HAP-1 (cell line): ENCODE data around the gene HSPB7.
"Not testable (repeated sequence)": the region's sequence is repeated elsewhere in the genome, so short reads cannot be mapped to it uniquely, and the experiment has no call there.

Source experiments
- DNase-seq, 2 experiments: peaks; one replicate each; pipeline ENCODE4 v3.0.0-alpha.2; 2016 to 2020; ENCODE audit warnings: low spot score in 2 of 2
- H3K27me3 ChIP-seq: fragments of 250-450 bp; sonication (Bioruptor Pico); 2 replicates; pipeline ENCODE4 v1.5.1; 2020; ENCODE audit warnings: low read depth, mild to moderate bottlenecking, moderate library complexity
- H3K36me3 ChIP-seq: fragments of 250-450 bp; sonication (Bioruptor Pico); replicated peaks from 2 replicates; pipeline ENCODE4 v1.5.1; 2020; ENCODE audit warnings: mild to moderate bottlenecking
- H3K4me1 ChIP-seq: fragments of 250-450 bp; sonication (Bioruptor Pico); 2 replicates; pipeline ENCODE4 v1.5.1; 2020; ENCODE audit warnings: mild to moderate bottlenecking
- H3K4me3 ChIP-seq: fragments of 250-450 bp; sonication (Bioruptor Pico); 2 replicates; pipeline ENCODE4 v1.5.1; 2020; ENCODE audit warnings: mild to moderate bottlenecking, moderate library complexity
- H3K9me3 ChIP-seq: fragments of 250-450 bp; sonication (Bioruptor Pico); 2 replicates; pipeline ENCODE4 v1.5.1; 2020; ENCODE audit warnings: mild to moderate bottlenecking, moderate library complexity
- in situ Hi-C: fragments of 300-500 bp; cut with MboI; formaldehyde crosslinking; loops from 3 replicates; pipeline ENCODE4 v1.14.3; 2020; ENCODE audit warnings: low sequenced_read_pairs, inconsistent platforms, mixed read lengths

The HSPB7 gene

DNA sequence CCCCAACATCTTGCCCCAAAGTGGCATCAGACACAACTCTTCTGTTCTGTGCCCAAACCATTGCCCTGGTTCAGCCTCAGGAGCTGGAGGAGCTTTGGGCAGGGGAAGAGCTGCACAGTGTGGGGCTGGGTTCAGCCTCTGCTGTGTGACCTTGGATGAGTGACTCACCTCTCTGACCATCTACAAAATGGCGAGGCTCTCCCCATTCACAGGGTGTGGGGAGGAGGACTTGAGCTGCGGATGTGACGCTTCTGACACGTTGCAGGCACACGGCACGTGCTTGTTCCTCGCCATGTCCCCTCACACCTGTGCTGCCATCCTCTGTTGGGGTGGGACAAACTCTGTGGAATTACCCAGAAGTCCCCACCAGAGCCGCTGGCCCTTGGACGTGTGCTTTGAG is 24.8 kb upstream of the HSPB7 start:
- H3K4me1 ChIP-seq, DNase-seq, H3K36me3 ChIP-seq, in situ Hi-C loops, H3K4me3 ChIP-seq, H3K27me3 ChIP-seq, H3K9me3 ChIP-seq: not testable (repeated sequence)

DNA sequence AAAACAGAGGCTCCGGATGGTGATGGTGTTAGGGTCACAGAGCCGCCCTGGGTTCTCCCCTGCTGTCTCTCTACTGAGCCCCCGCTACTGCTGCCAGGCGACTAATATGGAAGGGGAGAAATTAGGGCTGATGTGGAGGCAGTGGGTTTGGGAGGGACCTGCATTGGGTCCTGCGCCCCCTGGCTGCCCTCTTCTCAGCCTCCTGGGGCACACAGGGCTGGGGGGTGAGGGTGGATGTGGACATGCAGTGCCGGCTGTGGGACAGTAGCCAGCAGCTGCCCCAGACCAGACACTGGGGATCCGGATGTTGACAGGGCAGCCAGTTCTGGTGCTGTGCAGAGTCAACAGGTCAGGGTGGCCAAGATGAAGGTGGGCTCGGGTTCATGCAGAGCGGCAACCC is 24.3 kb upstream of the HSPB7 start:
- no peaks in the 10 kb centered on the region for H3K9me3 ChIP-seq
- no peaks in the 10 kb centered on the region for H3K36me3 ChIP-seq
- H3K4me1 ChIP-seq = no peaks in the 10 kb centered on the region
- H3K4me3 ChIP-seq = no peak overlapping the region
- peak in 1 of 2 experiments; percentile 44 for DNase-seq
- H3K27me3 ChIP-seq = no peaks in the 10 kb centered on the region
- in situ Hi-C loops = no loop called here

DNA sequence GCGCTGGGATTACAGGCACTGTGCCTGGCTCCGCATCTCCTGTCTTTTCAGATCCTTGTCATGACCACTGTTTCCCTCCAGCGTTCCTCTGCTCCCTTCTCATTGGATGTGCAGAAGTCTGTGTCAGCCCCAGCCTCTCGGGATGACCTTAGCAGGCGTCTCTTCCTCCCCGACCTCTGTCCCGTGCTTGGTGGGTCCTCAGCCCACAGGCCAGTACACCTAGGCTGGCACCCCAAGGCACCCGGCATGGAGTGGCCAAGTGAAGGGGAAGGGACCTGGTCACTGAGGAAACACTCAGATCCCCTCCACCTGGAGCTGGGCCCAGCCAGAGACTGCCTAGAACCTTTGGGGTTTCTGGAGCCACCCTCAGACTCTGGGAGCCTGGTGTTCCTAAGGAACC is 23.4 kb upstream of the HSPB7 start:
- no peak for DNase-seq
- Histone ChIP-seq H3K27me3 (no peaks in the 10 kb centered on the region), H3K4me3 (no peak overlapping the region), H3K36me3 (no peaks in the 10 kb centered on the region), H3K4me1 (no peaks in the 10 kb centered on the region), H3K9me3 (no peaks in the 10 kb centered on the region)
- in situ Hi-C loops = no loop called here

DNA sequence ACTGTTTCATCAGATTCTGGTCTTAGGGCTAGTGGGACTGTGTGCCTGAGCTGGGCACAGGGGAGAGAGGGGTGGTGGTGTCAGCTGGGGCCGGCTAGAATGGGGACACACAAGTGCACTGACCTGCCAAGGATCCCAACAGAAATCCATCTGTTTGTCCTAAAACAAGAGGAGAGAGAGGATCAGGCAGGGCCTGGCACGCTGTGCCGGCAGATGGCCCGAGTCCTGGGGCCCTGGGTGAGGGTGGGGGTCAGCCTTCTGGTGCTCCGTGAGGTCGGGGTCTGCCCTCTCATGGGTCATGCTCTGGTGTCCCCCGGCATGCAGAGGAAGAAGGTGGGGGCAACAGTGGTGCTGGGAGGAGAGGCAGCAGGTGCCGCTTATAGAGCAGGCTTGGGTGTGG is 22.0 kb upstream of the HSPB7 start:
- not testable (repeated sequence) for H3K36me3 ChIP-seq, H3K27me3 ChIP-seq

DNA sequence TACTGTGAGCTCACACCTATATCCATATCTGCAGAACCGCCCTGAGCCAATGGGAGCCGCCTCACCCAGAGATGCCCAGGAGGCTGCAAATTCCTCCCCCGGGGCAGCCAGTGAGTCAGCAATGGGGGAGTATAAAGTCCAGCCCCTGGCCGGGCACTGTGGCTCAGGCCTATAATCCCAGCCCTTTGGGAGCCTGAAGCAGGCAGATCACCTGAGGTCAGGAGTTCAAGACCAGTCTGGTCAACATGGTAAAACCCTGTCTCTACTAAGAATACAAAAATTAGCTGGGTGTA is 20.7 kb upstream of the HSPB7 start:
- Histone ChIP-seq H3K4me1 (no peaks in the 10 kb centered on the region), H3K27me3 (no peaks in the 10 kb centered on the region), H3K36me3 (no peaks in the 10 kb centered on the region), H3K4me3 (no peak overlapping the region), H3K9me3 (no peaks in the 10 kb centered on the region)
- DNase-seq = no peak
- in situ Hi-C loops = no loop called here

More for the DNA sequence above, 22.0 kb upstream of the HSPB7 start:
- H3K9me3 ChIP-seq, H3K4me3 ChIP-seq, DNase-seq, H3K4me1 ChIP-seq, in situ Hi-C loops: not testable (repeated sequence)

DNA sequence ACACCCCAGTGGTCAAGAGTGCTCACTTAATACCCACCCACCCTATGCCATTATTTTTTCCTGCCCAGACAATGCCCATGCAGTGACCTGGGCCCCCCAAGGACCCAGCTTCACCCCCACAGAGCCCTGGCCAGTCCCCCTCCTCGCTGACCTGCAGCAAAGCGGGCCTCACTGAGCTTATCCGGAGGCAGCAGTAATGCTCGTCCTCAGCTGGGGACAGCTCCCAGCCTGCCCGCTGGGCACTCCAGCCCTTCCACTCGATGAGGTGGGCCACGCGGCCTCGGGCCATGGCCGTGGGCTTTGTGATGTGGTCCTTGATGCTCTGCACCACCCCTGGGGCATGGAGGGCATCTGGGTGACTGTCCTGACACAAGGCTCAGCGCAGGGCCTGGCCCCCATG is 18.6 kb upstream of the HSPB7 start:
- in situ Hi-C loops, DNase-seq, H3K36me3 ChIP-seq, H3K4me3 ChIP-seq, H3K9me3 ChIP-seq, H3K27me3 ChIP-seq, H3K4me1 ChIP-seq: not testable (repeated sequence)

DNA sequence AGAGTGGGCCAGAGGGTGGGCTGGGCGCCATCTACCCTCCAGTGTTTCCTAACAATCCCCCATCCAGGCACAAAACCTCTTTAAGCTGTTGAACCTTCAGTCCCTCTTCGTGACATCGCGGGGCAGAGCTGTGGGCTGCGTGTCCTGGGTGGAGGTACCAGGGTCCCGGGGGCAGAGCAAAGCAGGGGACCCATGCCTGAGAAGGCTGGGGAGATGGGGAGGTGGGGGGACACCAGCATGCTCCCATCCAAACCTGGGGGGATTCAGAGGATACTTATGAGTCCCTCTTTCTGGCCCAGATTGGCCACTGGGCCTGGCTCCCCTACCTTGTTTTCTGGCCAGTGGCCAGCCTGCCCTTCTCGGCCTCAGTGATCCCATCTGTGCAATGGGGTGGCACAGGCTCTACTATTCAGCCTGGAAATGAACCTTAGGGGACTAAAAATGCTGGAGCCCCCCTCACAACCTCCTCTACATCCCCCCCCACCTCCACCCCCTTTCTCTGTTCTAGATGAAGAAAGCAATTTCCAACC is 15.3 kb upstream of the HSPB7 start:
- H3K9me3 ChIP-seq, H3K27me3 ChIP-seq, H3K36me3 ChIP-seq, in situ Hi-C loops, H3K4me1 ChIP-seq, H3K4me3 ChIP-seq, DNase-seq: not testable (repeated sequence)

DNA sequence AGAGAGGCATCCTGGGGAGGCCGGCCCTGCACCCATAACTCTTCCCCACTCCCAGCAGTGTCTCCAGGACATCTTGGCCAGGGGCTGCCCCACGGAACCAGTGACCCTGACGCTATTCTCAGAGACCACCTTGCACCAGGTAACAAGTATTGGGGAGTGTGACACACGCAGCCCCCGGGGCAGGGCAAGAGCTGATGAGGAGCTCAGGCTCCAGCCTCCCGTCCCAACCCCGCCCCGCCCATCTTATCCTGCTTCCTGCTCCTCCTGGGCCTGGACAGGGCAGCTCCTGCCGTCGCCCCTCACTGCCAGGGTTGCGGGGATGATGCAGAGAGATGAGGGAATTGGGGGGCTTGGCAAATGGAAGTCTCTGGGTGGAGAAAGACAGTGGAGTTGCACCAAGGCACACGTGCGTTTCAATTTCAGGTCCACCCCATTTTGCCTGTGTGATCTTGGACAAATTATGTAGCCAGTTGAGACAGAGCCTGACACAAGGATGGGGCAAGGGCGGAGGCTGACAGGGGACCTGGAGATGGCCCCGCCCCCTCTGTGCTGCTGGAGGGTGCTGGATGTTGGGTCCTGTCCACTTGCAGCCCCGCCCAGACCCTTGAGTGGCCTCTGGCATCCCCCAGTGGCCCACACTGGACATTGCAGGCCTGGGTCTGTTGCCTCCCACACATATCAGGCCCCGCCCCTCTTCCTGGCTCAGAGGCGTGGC is 14.7 kb upstream of the HSPB7 start:
- Histone ChIP-seq H3K9me3 (no peaks in the 10 kb centered on the region), H3K36me3 (no peaks in the 10 kb centered on the region), H3K27me3 (no peaks in the 10 kb centered on the region), H3K4me3 (no peak overlapping the region), H3K4me1 (no peaks in the 10 kb centered on the region)
- in situ Hi-C loops = no loop called here
- peak; percentile 87 to 96 for DNase-seq

DNA sequence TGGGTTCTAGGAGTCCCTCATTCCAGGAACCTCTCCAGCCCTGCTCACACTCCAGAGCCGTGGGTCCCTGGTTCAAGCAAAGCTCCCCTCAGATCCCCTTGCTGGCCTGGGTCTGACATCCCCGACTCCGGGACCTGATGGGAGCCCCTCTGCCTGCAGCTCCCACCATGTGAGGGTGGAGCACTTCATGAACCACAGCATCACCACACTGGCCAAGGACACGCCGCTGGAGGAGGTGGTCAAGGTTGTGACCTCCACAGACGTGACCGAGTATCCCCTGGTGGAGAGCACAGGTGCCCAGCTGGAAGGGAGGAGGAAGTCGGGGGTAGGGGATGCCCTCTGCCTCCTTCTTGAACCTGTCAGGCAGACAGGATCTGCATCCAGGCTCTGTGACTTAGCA is 13.7 kb upstream of the HSPB7 start:
- no peak overlapping the region for H3K4me3 ChIP-seq
- H3K36me3 ChIP-seq = no peaks in the 10 kb centered on the region
- no peak for DNase-seq
- no peaks in the 10 kb centered on the region for H3K9me3 ChIP-seq
- peaks cover 2% of the 10 kb centered on the region; the same call in 1 of the 2 replicates for H3K4me1 ChIP-seq
- no peaks in the 10 kb centered on the region for H3K27me3 ChIP-seq
- in situ Hi-C loops = no loop called here

DNA sequence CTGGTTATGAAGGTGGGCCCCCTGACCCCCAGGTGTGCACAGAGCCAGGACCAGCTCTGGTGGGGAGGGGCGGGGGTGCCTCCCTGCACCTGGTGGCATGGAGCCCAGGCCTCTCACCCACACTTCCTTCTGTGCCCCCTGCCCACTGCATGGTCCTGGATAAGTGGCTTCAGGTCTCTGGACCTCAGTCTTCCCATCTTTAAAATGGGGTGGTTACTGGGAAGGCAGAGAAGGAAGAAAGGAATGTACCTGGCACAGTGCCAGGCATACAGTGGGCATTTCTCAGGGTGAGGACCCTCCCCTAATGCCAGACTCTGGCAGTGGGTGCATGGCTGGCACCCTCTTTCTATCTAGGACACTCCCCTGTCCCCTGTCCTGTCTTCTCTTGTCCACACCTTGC is 11.4 kb upstream of the HSPB7 start:
- Histone ChIP-seq H3K4me3 (no peak overlapping the region), H3K36me3 (no peaks in the 10 kb centered on the region), H3K4me1 (peaks cover 2% of the 10 kb centered on the region; the same call in 1 of the 2 replicates), H3K27me3 (no peaks in the 10 kb centered on the region), H3K9me3 (no peaks in the 10 kb centered on the region)
- in situ Hi-C loops = no loop called here
- no peak for DNase-seq

DNA sequence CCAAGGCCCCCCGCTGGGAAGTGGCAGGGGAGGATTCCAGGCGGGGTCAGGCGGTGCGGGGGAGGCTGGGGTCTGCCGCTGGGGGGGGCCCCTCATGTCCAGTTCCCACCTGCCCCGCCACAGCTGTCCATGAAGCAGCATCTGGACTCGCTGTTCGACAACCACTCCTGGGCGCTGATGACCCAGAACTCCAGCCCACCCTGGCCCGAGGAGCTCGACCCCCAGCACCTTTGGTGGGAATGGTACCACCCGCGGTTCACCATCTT is 11.1 kb upstream of the HSPB7 start:
- in situ Hi-C loops, DNase-seq, H3K36me3 ChIP-seq, H3K4me3 ChIP-seq, H3K27me3 ChIP-seq, H3K9me3 ChIP-seq, H3K4me1 ChIP-seq: not testable (repeated sequence)

DNA sequence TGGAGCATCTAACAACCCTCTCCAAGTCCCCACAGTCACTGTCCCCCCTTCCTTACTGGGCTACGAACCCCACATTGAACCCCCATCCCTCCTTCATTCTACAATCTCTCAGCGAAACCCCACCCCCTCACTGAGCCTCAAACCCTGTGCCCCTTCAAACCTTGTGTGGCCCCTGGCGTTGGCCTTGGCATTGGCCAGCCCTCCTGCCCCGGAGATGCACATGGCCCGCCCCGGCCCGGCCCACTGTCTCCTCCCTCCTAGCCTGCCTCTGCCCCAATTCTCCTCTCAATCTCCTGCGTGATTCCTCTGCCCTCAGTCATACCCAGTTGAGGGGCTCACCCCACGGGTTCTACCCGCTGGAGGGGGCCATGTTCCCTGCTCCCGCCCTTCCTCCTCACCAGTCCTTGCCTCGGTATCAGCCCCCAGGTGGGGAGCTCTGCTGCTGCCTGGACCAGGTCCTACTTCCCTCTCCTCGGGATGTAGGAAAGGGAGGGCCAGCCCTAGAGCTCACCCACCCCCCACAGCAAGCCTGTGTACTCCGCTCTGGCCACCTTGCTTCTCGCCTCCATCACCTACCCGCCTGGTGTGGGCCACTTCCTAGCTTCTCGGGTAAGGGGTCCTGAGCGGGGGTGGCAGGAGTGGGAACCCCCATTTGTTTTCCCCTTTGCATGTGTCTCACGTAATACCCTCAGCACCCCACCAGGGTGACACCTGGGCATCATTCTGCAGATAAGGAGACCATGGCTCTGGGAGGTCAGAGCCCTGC is 10.6 kb upstream of the HSPB7 start:
- in situ Hi-C loops = no loop called here
- H3K27me3 ChIP-seq = peaks cover 4% of the 10 kb centered on the region; the same call in 1 of the 2 replicates
- H3K9me3 ChIP-seq = no peaks in the 10 kb centered on the region
- H3K4me1 ChIP-seq = peaks cover 2% of the 10 kb centered on the region; the same call in 1 of the 2 replicates
- no peak for DNase-seq
- no peak overlapping the region for H3K4me3 ChIP-seq
- H3K36me3 ChIP-seq = no peaks in the 10 kb centered on the region

DNA sequence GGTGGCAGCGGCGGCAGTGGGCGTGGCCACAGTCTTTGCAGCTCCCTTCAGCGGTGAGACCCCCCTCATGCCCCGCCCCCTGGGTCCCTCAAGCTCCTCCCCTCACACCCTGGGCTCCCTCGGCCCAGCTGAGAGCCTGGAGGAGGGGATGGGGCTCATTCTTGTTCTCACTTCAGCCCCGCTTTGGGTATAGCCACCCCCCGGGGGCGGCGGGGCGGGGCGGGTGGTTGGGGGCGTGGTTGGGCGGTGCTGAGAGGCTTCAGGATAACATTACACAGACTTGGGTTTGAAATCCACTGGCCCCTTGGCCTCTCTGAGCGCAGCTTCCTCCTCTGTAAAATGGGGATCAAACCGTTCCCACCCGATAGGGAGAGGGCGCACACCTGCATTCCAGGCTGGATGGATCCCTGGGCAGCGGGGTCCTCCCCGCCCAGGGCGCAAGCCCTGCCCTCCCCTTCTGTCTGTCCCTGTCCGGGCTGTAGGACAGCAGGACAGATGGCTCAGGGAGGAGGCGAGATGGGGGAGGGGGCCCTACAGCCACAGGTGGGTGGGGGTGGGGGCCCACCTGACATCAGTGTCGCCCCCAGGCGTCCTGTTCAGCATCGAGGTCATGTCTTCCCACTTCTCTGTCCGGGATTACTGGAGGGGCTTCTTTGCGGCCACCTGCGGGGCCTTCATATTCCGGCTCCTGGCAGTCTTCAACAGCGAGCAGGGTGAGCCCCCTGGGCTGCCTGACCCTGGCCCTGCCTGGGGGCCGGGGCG is 9.1 kb upstream of the HSPB7 start:
- H3K4me1 ChIP-seq = peaks cover 2% of the 10 kb centered on the region; the same call in 1 of the 2 replicates
- no peaks in the 10 kb centered on the region for H3K36me3 ChIP-seq
- H3K4me3 ChIP-seq = no peak overlapping the region
- DNase-seq = peak; percentile 57 to 91
- in situ Hi-C loops = no loop called here
- H3K27me3 ChIP-seq = peaks cover 7% of the 10 kb centered on the region
- no peaks in the 10 kb centered on the region for H3K9me3 ChIP-seq

DNA sequence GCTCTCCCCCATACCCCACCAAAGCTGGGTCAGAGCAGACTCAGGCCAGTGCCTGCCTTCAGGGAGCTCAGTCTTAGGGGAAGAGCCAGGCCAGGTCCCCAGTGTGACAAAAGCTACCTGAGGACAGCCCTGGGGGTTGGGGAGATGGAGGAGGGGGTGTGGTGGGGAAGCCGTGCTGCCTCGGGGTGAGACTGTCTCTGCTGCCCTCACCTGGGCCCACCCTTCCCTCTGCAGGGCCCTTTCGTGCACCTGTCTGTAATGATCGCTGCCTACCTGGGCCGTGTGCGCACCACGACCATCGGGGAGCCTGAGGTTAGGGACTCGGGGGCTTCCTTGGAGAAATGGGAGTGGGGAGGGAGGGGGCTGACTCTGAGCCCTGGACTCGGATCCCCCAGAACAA is 8.5 kb upstream of the HSPB7 start:
- H3K4me3 ChIP-seq, in situ Hi-C loops, H3K9me3 ChIP-seq, H3K36me3 ChIP-seq, H3K27me3 ChIP-seq, DNase-seq, H3K4me1 ChIP-seq: not testable (repeated sequence)
